AG04449 (cell line): ENCODE measurements around the gene THBS4.

ENCODE experiments used
- CTCF ChIA-PET: fragments of 350-600 bp; formaldehyde crosslinking; extraction: SDS; loops from one replicate; lab custom pipeline; 2021; ENCODE audit warnings: antibody characterized with exemption; lab: Yijun Ruan, JAX
- POLR2A ChIA-PET: fragments of 400-600, 350-600 bp; formaldehyde crosslinking; extraction: SDS; loops from one replicate; lab custom pipeline; 2020; ENCODE audit warnings: antibody characterized with exemption, inconsistent platforms; lab: Yijun Ruan, JAX
- DNase-seq: peaks from one replicate; pipeline ENCODE4 v3.0.0-alpha.2; 2010; ENCODE audit warnings: low read depth, low spot score
- H3K4me3 ChIP-seq: 2 replicates; pipeline ENCODE4 v1.5.1; 2011; ENCODE audit warnings: low read depth, mild to moderate bottlenecking, control low read depth, low read length
- CTCF ChIP-seq: IDR thresholded peaks from one replicate; pipeline ENCODE4 v1.5.1; 2011; ENCODE audit warnings: mild to moderate bottlenecking, moderate library complexity, low read length, control low read depth, inconsistent platforms; ENCODE audit not compliant: insufficient read depth; ENCODE audit errors: missing control alignments

THBS4 gene

GRCh38 chr5:80039650-80040049, 4.5 kb downstream of the THBS4 start:
- TF ChIP-seq CTCF = no peak
- DNase-seq = no peak
- ChIA-PET CTCF (no interaction called here), POLR2A (no interaction called here)
- no peak overlapping the region for H3K4me3 ChIP-seq

- ChIA-PET POLR2A (no interaction called here), CTCF (no interaction called here)
- no peak for TF ChIP-seq CTCF
- H3K4me3 ChIP-seq = no peak overlapping the region
- no peak for DNase-seq
Observed at GRCh38 chr5:80041527-80041926, 6.4 kb downstream of the THBS4 start.

GRCh38 chr5:80042330-80042729, 7.2 kb downstream of the THBS4 start:
- CTCF ChIA-PET = no interaction called here
- no peak overlapping the region for H3K4me3 ChIP-seq
- POLR2A ChIA-PET = no interaction called here
- TF ChIP-seq CTCF = no peak
- no peak for DNase-seq

- ChIA-PET CTCF (no interaction called here), POLR2A (no interaction called here)
- DNase-seq = no peak
- no peak for TF ChIP-seq CTCF
- no peak overlapping the region for H3K4me3 ChIP-seq
Observed at GRCh38 chr5:80043187-80043586, 8.0 kb downstream of the THBS4 start.

DNA sequence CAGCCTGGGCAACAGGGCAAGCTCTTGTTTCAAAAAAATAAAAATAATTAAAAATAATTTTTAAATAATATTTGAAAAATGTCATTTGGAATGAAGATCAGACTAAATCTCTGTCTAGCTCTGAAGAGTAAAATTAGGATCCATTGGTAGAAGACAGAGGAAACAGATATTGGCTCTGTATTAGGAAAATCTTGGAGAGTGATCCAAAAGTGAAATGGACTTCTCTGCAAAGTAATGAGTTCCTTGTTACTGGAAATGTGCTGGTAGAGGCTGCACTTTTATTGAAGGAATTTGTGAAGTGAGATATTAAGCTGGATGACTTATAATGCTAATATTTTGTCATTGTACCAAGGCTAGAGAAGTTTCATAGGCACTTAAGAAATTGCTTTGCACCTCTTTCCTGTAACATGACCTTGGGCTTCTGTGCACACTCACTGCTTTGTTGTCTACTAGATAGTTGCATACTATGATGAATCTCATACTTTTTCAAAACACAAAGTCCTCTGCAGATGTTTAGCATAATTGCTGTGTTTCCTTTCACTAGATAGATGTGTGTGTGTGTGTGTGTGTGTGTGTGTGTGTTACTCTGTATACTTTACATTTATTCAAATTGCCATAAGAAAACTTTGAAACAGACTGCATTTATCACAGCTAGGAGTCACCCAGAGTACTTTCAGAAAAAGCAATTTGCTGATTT, 13.1 kb downstream of the THBS4 start:
- H3K4me3 ChIP-seq = no peak overlapping the region
- DNase-seq = no peak
- no peak for TF ChIP-seq CTCF
- ChIA-PET CTCF (no interaction called here), POLR2A (no interaction called here)

DNA sequence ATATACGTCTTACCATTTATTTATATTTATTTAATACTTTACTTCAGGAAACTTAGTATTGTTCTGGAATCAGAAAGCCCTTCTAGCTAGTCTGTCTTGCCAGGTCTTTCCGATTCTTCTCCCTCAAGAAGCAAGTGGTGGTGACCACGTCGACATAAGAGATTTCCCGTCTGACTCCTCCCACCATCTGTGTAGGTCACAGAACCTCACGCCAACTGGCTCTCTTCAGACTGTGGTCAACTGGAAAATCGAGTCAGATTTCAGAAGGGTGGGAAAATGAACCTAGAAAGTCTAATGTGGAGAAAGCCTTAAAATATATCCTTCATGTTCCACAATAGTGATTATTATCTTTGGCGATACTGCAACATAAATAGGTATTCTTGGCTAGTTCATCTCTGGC, 17.3 kb downstream of the THBS4 start:
- no peak for TF ChIP-seq CTCF
- POLR2A ChIA-PET = no interaction called here
- DNase-seq = no peak
- CTCF ChIA-PET = interaction anchor here (1.6 kb wide), 1 partner anchor 31 kb away, joined by 4 read pairs; no protein-coding TSS in a partner anchor
- H3K4me3 ChIP-seq = no peak overlapping the region
